MV-4-11 (cell line): ENCODE measurements around the gene TBKBP1.
"Not testable (repeated sequence)": the region's sequence is repeated elsewhere in the genome, so short reads cannot be mapped to it uniquely, and the experiment has no call there.

ENCODE experiments used
- DNase-seq: peaks from one replicate; lab custom pipeline; 2025; lab: John Stamatoyannopoulos, UW

TBKBP1 gene

GRCh38 chr17:47731396-47731795 lies 37.4 kb downstream of the TBKBP1 start:
- DNase-seq, result no peak

- no peak for DNase-seq
Observed at GRCh38 chr17:47732399-47733046, 38.6 kb downstream of the TBKBP1 start.

- DNase-seq, result peak; percentile 77
Observed at GRCh38 chr17:47733047-47733673, 39.2 kb downstream of the TBKBP1 start, which contains the start of gene TBX21. TBX21 (plus strand) TSS chr17:47733236; CDS start chr17:47733455, 219 bp downstream.

GRCh38 chr17:47733674-47734410 lies 39.9 kb downstream of the TBKBP1 start:
- DNase-seq, result no peak

DNA sequence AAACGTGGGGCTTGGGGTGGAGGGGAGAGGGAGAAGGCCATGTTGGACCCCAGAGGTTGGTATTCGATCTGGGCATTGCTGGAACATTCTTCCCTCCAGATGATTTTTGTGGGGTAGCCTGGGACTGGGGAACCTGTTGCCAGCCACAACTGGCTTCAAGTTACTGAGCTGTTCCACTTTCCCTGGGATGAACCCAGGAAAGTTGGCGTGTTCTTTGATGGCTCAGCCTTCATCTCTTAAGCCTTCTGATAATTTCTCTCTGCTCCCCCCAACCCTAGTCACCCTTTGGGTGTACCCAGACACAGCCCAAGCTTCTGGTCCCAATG lies 41.1 kb downstream of the TBKBP1 start:
- no peak for DNase-seq

DNA sequence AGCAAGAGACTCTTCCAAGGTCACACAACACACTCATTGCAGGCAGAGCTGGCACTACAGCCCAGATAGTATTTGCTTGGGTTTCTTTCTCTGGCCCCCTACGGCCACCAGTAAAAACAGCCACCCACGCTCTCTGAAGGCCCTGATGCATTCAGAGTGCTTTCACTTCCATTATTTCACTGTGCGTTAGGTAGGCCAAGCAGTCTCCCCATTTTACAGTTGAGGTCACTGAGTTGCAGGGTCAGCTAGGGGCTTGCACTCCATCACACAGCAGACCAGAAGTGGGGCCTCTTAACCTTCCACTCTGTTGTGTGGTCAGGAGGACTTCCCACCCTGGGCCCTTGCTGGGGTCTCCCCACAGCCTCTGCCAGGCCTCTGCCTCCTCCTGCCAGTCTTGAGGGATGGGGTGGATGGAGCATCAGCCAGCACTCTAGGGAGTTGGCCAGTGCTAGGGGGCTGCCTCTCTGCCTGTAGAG lies 41.6 kb downstream of the TBKBP1 start:
- DNase-seq, result peak; percentile 58

DNA sequence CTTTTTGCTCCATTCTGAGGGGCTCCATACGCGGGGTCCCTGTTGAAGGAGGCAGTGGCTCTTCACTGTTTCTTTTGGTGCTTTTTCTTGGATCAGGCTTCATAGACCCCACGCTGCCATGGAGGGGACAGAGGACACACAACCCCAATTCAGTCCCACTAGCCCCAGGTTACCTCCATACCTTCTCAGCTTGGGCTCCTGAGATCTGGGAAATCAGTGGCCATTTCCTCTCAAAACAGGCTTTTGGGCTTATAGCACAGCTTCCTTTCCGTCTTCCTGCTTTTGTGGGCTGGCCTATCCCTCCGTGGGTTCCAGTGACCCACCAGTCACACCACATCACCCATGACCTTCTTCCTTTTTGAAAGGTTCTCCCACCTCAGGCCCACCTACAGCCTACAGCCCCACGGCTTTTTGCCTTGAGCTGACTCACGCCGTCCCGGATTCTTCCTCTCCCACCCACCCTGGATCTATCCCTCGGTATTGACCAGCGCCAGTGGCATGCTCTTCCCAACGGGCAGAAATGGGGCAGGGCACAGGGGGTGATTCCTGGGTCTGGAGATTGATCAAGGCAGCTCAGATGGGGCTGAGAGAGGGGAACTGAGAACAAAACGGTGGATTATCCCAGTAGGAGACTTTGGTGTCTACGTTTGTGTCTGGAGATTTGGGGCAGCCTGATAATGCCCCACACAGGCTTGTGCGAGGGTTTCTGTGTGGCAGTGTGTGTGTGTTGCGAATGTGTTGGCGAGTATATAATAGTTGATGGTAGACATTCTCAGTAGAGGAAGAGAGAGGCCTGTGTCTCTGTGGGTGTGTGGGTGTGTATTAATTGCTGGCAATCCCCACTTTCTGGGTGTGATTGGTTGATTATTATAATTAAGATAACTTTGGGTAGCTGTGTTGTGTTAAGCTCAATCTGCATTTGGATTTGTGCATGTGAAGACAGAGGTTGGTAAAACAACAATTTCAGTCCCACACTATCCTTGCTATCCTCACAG lies 42.8 kb downstream of the TBKBP1 start:
- DNase-seq, result no peak

DNA sequence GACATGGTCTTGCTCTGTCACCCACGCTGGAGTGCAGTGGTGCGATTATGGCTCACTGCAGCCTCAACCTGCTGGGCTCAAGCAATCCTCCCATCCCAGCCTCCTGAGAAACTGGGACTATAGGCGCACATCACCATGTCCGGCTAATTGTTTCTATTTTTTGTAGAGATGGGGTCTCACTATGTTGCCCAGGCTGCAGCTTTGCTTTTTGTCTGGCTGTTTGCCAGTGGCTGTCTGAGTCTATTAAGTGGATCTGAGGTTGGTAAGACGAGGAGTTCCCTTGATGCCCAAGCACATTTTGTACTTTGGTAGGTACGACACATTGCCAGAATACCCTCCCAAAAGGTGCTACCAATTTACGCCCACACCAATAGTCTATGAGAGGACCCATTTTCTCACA lies 44.2 kb downstream of the TBKBP1 start:
- DNase-seq, result no peak

DNA sequence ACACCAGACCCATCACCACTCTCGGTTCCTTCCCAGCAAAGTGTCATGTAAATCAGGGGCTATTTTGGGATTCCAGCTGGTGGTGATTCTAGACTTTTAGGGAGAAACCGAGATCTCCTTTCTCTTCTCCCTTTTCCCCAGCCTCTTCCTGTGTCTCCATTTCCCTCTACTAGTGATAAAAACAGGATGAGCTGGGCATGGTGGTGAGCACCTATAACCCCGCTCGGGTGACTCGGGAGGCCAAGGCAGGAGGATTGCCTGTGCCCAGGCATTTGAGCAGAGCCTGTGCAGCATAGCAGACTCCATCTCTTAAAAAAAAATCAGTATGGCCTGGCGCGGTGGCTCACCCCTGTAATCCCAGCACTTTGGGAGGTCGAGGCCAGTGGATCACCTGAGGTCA lies 45.2 kb downstream of the TBKBP1 start:
- DNase-seq, result no peak

- not testable (repeated sequence) for DNase-seq
Observed at GRCh38 chr17:47739945-47740344, 46.0 kb downstream of the TBKBP1 start.

GRCh38 chr17:47741109-47741792 lies 47.3 kb downstream of the TBKBP1 start:
- no peak for DNase-seq

DNA sequence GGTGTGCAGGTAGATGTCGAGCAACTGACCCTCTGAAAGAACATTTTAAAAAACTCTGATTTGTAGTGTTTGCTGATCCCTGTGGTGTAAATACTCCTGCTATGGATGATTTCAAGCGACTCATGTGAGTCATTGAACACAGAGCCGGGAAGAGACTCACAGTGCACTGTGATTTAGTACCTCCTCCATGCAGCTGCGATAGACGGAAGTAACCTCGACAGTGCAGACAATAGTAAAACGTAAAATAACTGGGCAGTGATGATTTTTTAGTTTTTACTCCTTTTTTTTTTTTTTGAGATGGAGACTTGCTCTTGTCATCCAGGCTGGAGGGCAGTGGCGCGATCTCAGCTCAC lies 47.8 kb downstream of the TBKBP1 start:
- peak; percentile 32 for DNase-seq

GRCh38 chr17:47742319-47743181 lies 48.6 kb downstream of the TBKBP1 start:
- DNase-seq, result no peak

DNA sequence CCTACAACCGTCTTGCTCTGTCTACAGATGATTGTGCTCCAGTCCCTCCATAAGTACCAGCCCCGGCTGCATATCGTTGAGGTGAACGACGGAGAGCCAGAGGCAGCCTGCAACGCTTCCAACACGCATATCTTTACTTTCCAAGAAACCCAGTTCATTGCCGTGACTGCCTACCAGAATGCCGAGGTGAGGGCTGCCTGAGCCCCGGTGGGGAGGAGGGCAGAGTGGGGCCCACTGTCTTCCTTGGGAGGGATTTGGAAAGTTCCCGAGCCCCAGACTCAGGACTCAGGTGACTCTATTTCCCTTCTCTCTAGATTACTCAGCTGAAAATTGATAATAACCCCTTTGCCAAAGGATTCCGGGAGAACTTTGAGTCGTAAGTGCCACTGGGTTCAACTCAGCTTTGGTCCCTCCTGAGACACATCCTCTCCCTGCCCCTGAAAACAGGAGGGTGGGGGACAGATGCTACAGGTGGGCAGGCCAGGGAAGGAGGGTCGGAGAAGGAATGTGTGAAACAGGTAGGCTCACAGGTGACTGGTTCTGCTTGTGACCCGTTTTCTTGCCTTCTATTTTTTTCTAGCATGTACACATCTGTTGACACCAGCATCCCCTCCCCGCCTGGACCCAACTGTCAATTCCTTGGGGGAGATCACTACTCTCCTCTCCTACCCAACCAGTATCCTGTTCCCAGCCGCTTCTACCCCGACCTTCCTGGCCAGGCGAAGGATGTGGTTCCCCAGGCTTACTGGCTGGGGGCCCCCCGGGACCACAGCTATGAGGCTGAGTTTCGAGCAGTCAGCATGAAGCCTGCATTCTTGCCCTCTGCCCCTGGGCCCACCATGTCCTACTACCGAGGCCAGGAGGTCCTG lies 50.4 kb downstream of the TBKBP1 start:
- no peak for DNase-seq

GRCh38 chr17:47745037-47745380 lies 51.0 kb downstream of the TBKBP1 start:
- DNase-seq, result peak; percentile 9

DNA sequence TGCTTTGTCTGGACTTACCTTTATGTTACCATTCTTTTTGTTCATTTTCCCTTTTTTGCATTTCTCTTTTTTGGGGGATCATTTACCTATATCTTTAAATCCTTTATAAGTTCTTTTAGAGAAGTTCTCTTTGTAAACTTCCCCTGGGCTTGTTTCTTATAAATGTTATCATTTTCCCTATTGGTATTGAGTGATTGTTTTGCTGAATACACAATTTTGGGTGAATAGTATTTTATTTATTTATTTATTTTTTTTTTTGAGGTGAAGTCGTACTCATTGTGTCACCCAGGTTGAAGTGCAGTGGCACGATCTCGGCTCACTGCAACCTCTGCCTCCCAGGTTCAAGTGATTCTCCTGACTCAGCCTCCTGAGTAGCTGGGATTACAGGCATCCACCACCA lies 57.5 kb downstream of the TBKBP1 start:
- DNase-seq, result no peak

DNA sequence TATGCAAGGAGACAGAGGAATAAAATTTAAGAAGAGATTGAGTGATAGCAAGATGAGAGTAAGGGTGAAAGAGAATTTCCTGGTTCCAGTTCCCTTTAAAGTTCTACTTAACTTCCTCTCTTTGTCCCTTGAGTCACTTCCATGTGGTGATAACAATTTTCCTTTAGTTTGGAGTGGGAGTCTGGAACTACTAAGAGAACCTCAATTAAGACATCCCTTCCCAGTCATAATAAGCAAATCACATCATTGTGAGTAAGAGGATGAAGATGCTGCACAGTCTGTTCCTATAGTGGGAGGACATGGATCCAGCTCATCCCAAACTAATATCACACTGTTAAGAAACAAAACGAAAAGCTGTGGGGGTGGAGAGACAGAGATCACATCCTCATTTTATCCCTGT lies 63.4 kb downstream of the TBKBP1 start:
- DNase-seq, result peak; percentile 46

GRCh38 chr17:47760409-47761140 lies 66.6 kb downstream of the TBKBP1 start:
- DNase-seq, result no peak
